GM23338 (cell line): ENCODE measurements around the gene LRMDA.
"Not testable (repeated sequence)": the region's sequence is repeated elsewhere in the genome, so short reads cannot be mapped to it uniquely, and the experiment has no call there.

Source experiments
- CTCF ChIP-seq, 2 experiments: fragments of 200-600 bp in 1 of 2; sonication (generic) in 1 of 2; conservative IDR thresholded peaks; 2 replicates each; pipeline versions ENCODE4 v1.5.1 to v1.6.1; 2016 to 2017; ENCODE audit warnings: antibody characterized with exemption in 2 of 2, low read depth in 2 of 2, mild to moderate bottlenecking in 2 of 2, moderate library complexity in 1 of 2
- EZH2 ChIP-seq: fragments of 200-600 bp; sonication (generic); IDR thresholded peaks from one replicate; pipeline ENCODE4 v1.8.0; 2017; ENCODE audit warnings: antibody characterized with exemption, mild to moderate bottlenecking, low read depth; ENCODE audit not compliant: unreplicated experiment

GRCh38 chr10:75519213-75519612, 87.8 kb downstream of the LRMDA start:
- not testable (repeated sequence) for TF ChIP-seq EZH2; CTCF (conservative IDR thresholded peaks at IDR 0.05; ENCODE audit: low read depth in 2 of 2)
